H1 (cell line): ENCODE measurements around the gene AIF1. TPM values are rescaled to one million over a fixed set of nuclear protein-coding genes. Genes with fewer than 3 reads are reported as not detected.

Experiments
- TAF1 ChIP-seq: IDR thresholded peaks from 2 replicates; pipeline ENCODE4 v1.6.1; 2011; ENCODE audit warnings: mild to moderate bottlenecking, low read depth, low read length
- TBP ChIP-seq: IDR thresholded peaks from 2 replicates; pipeline ENCODE4 v1.6.1; 2011; ENCODE audit warnings: low read depth, low read length, improper control_type of control experiment
- polyA plus RNA-seq, 7 experiments: library from polyadenylated mRNA; depleted of rRNA in 3 of 7; stranded (reverse) in 5 of 7; unstranded in 2 of 7; fragments of >200 nt in 5 of 7; fragments of 200-250 nt in 2 of 7; gene quantifications; 1 replicate in 5 of 7; 2 replicates in 1 of 7; 4 replicates in 1 of 7; pipeline versions ENCODE4 v1.2.1 to v1.2.3, GENCODE V29; 2011 to 2013; ENCODE audit warnings: missing spikeins in 2 of 7, mixed read lengths in 2 of 7
- total RNA-seq: library from RNA; stranded (reverse); fragmentation: NEBNext Ultra II Directional; extraction: Animal tissue kit (Norgen Biotek cat#: 25700); gene quantifications from 2 replicates; pipeline ENCODE4 v1.2.1, GENCODE V29; 2021
- TF ChIP-seq, protein P1 (sequence below): fragments of 300-600 bp; sonication (generic); IDR thresholded peaks from 2 replicates; pipeline ENCODE4 v1.7.1; 2012; ENCODE audit warnings: low read length, moderate library complexity, mild to moderate bottlenecking, inconsistent platforms; ENCODE audit not compliant: insufficient replicate concordance

The AIF1 gene
- total and polyA plus RNA-seq, 2 of the 8 experiments (the other 6 are each of a cell fraction or from before 2014, with no cell fraction given): 6.3 to 9.8 TPM

- TF ChIP-seq, protein P1, sequence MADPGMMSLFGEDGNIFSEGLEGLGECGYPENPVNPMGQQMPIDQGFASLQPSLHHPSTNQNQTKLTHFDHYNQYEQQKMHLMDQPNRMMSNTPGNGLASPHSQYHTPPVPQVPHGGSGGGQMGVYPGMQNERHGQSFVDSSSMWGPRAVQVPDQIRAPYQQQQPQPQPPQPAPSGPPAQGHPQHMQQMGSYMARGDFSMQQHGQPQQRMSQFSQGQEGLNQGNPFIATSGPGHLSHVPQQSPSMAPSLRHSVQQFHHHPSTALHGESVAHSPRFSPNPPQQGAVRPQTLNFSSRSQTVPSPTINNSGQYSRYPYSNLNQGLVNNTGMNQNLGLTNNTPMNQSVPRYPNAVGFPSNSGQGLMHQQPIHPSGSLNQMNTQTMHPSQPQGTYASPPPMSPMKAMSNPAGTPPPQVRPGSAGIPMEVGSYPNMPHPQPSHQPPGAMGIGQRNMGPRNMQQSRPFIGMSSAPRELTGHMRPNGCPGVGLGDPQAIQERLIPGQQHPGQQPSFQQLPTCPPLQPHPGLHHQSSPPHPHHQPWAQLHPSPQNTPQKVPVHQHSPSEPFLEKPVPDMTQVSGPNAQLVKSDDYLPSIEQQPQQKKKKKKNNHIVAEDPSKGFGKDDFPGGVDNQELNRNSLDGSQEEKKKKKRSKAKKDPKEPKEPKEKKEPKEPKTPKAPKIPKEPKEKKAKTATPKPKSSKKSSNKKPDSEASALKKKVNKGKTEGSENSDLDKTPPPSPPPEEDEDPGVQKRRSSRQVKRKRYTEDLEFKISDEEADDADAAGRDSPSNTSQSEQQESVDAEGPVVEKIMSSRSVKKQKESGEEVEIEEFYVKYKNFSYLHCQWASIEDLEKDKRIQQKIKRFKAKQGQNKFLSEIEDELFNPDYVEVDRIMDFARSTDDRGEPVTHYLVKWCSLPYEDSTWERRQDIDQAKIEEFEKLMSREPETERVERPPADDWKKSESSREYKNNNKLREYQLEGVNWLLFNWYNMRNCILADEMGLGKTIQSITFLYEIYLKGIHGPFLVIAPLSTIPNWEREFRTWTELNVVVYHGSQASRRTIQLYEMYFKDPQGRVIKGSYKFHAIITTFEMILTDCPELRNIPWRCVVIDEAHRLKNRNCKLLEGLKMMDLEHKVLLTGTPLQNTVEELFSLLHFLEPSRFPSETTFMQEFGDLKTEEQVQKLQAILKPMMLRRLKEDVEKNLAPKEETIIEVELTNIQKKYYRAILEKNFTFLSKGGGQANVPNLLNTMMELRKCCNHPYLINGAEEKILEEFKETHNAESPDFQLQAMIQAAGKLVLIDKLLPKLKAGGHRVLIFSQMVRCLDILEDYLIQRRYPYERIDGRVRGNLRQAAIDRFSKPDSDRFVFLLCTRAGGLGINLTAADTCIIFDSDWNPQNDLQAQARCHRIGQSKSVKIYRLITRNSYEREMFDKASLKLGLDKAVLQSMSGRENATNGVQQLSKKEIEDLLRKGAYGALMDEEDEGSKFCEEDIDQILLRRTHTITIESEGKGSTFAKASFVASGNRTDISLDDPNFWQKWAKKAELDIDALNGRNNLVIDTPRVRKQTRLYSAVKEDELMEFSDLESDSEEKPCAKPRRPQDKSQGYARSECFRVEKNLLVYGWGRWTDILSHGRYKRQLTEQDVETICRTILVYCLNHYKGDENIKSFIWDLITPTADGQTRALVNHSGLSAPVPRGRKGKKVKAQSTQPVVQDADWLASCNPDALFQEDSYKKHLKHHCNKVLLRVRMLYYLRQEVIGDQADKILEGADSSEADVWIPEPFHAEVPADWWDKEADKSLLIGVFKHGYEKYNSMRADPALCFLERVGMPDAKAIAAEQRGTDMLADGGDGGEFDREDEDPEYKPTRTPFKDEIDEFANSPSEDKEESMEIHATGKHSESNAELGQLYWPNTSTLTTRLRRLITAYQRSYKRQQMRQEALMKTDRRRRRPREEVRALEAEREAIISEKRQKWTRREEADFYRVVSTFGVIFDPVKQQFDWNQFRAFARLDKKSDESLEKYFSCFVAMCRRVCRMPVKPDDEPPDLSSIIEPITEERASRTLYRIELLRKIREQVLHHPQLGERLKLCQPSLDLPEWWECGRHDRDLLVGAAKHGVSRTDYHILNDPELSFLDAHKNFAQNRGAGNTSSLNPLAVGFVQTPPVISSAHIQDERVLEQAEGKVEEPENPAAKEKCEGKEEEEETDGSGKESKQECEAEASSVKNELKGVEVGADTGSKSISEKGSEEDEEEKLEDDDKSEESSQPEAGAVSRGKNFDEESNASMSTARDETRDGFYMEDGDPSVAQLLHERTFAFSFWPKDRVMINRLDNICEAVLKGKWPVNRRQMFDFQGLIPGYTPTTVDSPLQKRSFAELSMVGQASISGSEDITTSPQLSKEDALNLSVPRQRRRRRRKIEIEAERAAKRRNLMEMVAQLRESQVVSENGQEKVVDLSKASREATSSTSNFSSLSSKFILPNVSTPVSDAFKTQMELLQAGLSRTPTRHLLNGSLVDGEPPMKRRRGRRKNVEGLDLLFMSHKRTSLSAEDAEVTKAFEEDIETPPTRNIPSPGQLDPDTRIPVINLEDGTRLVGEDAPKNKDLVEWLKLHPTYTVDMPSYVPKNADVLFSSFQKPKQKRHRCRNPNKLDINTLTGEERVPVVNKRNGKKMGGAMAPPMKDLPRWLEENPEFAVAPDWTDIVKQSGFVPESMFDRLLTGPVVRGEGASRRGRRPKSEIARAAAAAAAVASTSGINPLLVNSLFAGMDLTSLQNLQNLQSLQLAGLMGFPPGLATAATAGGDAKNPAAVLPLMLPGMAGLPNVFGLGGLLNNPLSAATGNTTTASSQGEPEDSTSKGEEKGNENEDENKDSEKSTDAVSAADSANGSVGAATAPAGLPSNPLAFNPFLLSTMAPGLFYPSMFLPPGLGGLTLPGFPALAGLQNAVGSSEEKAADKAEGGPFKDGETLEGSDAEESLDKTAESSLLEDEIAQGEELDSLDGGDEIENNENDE: no peak
- TF ChIP-seq TBP (no peak), TAF1 (no peak)
Observed at GRCh38 chr6:31658158-31658688, 43.2 kb downstream of the AIF1 start (continued).
